ENCODE measurements around the gene FMNL2.
"Not testable (repeated sequence)": the region's sequence is repeated elsewhere in the genome, so short reads cannot be mapped to it uniquely, and the experiment has no call there.

The FMNL2 gene

DNA sequence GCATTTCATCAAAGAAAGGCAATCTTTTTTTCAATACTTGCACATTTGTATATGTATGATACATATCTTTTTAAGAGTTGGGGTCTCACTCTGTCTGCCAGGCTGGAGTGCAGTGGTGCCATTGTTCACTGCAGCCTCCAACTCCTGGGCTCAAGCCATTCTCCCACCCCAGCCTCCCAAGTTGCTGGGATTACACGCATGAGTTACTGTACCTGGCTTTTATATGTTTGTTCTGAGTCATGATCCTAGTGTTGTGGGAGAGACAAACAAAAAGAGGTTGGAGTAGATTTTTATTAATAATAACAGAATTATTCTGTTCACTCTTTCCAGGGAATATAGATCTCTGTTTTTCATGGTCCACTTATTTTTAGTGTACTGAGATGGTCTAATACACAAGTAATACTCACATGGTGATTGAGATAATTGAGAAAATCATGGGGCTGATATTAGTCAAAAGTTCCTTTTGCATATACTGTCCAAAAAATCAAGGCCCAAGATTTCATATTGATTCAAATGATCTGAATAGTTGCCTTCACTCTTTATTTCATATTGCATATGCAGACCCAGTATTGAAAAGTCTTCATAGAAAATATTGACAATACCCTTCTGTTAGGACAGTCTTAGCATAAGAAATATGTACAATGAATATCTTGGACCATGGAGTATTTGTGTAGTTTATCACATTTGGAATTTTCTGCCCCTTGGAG is 138.3 kb downstream of the FMNL2 start:
- no peak for DNase-seq

GRCh38 chr2:152474523-152474922 is 139.5 kb downstream of the FMNL2 start:
- not testable (repeated sequence) for DNase-seq

DNA sequence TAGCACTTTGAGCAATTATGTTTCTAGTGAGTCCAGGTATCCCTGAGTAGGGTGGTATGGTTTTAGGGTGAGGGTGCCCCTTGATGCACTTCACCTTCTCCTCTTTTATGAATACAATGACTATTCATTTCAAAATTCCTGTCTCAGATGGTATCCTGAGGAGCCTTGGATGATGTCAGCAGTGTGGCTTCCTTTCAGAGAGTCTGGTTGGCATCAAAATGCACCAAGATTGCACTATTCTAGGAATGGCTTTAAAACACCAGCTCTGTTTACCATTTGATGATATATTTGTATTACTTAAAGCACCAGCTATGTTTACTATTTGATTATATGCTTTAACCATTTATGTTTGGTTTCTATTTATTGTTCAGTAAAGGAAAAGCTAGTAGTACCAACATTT is 141.0 kb downstream of the FMNL2 start:
- no peak for DNase-seq

DNA sequence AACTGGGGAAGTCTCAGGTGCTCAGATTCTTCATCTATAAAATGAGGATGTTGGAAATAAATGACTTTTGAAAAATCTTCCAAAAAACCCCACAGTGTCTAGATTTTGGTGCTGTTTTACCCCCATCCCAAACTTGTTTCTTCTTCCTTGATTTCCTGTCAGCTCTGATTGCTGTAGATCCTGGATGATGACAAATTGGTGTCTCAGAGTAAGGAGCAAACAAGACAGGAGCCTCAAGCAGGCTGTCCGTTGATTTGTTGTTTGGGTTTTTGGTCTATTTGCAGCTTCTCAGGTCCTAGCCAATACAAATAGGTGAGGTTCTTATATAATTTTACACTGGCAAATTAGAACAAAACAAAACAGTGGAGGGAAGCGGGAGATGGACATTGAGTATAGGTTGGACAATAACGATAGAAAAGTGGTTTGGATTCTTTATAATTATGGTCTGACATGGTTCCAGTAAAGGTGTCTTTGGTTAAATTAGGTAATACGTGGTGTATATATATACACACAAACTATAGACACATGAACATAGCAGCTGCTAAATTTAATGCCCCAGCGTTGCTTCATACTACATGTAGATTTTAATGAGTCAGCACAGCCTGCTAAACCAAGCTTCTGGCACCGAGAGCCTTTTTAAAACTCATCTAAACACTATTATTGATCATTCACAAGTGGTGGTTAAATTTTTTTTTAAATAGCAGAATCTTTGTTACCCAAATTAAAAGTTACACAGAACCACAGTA is 142.5 kb downstream of the FMNL2 start:
- DNase-seq, result no peak

DNA sequence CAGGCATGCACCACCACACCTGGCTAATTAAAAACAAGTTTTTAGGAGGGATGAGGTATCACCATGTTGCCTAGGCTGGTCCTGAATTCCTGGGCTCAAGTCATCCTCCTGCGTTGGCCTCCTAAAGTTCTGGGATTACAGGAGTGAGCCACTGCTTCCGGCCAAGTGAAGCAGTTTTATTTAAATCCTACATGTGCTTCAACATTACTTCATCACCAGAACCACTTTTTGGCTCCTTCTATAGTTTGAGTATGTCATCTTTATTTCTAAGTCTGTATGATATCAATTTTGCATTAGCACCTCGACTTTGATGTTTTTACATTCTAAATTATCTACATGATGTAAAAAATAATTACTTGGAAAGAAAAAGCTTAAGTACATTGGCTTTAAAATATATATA is 144.3 kb downstream of the FMNL2 start:
- DNase-seq, result no peak

GRCh38 chr2:152480821-152481399 is 145.9 kb downstream of the FMNL2 start:
- DNase-seq, result no peak

- no peak for DNase-seq
These were observed 147.1 kb downstream of the FMNL2 start for GRCh38 chr2:152481881-152482583.

- no peak for DNase-seq
These were observed 148.5 kb downstream of the FMNL2 start for GRCh38 chr2:152483276-152484063.

GRCh38 chr2:152485954-152486736 is 151.2 kb downstream of the FMNL2 start:
- no peak for DNase-seq

GRCh38 chr2:152486737-152487400 is 151.9 kb downstream of the FMNL2 start:
- no peak for DNase-seq

DNA sequence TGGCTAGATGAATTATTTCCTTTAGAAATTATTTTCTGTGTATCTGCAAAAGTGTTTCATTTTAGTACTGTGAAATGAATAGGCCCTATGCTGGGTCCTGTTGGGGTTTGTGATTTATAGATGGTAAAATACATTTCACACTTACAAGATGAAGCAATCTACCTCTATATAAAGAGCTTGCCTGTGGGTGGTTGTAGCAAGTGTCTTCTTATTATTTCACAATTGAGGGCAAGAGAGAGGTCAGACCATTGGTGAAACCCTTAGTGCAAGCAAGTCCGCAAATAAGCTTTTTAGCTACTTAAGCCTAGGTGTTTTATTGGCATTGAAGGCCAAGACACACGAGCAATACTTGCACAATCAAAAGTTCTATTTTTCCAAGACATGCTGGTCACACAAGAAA is 153.1 kb downstream of the FMNL2 start:
- DNase-seq, result no peak

- DNase-seq, result no peak
These were observed 154.4 kb downstream of the FMNL2 start for GRCh38 chr2:152489364-152489763.

DNA sequence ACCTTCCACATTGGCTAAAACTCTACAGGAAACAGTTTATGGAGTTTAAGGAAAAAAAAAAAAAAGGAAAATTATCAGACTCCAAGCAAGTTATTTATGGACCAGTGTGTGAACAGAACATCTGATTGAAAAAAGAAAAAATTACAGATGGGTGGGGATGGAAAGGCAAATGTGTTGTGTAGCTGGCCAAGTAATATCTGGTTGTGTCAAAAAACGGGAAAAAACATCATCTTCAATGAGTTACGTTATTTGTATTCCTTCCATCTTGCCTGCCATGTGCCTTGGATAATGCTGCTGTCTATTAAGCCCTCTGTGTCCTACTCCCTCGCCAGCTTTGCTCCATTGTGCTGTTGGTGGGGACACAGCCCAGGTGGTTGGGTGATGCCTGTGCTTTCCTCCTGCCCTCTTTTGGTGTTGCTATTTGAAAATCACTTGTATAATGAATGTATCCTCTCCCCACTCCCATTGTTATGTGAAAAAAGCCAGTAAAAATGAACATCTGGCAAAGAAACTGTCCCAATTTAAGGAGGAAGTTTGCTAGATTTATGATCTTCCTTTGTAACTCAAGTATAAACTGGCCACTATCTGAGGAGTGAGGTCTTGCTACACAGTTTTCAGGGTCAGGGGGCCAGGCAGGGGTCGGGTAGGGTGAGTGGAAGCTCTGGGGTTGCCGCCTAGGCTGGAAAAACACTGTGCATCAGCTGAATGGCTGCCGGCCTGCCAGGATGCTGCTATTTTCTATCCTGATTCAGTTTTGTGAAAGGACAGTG is 155.9 kb downstream of the FMNL2 start:
- DNase-seq, result no peak

DNA sequence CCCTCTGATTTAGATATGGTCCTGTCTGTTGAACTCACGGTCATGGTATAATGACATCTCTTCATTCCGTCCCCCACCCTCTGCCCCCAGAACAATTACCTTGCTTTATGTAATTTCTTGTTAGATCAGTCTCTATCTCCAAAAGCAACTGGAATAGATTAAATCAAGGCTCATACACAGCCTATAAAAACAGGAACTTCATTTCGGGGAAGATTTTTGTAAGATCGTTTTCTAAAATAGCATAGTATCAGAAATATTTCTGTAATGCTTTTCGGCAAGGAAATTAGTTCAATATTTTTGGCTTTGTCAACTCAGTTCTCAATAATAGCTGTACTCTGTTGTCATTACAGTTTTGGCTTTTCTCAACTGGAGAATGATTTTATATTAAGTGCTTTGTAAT is 157.2 kb downstream of the FMNL2 start:
- DNase-seq, result no peak

GRCh38 chr2:152492911-152493310 is 157.9 kb downstream of the FMNL2 start:
- no peak for DNase-seq

DNA sequence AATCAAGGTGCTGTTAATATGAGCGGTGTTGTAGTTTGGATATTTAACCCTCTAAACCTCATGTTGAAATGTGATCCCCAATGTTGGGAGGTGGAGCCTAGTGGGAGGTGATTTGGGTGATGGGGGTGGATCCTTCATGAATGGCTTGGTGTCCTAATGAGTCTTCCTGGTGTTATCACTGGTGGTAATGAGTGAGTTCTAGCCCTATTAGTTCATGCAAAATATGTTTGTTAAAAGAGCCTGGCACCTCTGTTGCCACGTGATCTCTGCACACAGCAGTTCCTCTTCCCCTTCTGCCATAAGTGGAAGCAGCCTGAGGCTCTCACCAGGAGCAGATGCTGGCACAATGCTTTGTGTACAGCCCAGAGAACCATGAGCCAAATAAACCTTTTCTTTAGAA is 158.4 kb downstream of the FMNL2 start:
- DNase-seq, result no peak

- DNase-seq, result no peak
These were observed 159.1 kb downstream of the FMNL2 start for GRCh38 chr2:152493945-152494528.

DNA sequence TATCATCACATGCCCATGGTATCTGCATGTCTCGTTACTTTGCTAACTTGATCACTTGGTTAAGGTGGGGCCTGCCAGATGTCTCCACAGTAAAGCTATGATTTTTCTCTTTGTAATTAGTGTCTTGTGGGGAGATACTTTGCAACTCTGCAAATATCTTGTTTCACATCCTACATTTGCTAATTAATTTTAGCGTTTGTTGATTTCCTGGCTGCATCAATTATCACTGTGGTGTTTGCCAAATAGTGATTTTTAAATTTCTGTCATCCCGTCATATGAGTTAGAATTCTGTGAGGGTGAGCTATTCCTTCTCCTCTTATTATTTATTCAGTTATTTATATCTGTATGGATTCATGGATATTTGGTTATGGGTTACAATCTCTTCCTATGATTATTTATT is 161.4 kb downstream of the FMNL2 start:
- no peak for DNase-seq

- no peak for DNase-seq
These were observed 162.6 kb downstream of the FMNL2 start for GRCh38 chr2:152497481-152498052.

- no peak for DNase-seq
These were observed 164.4 kb downstream of the FMNL2 start for GRCh38 chr2:152499331-152499816.

Measured in NCI-H1048 (cell line).